ENCODE results near the gene ZCCHC14.

GRCh38 chr16:87420026-87421002 is 72.5 kb downstream of the ZCCHC14 start:
- TF ChIP-seq CTCF (conservative IDR thresholded peaks at IDR 0.05; ENCODE audit: low read depth, low read length) (0 out of 2 replicates have a peak, but pooled peaks have one; percentile 26), EZH2 (IDR thresholded peaks at IDR 0.05; ENCODE audit: borderline replicate concordance, low read depth, low read length, poor library complexity, severe bottlenecking) (no peak)
